MM.1S (cell line): ENCODE measurements around the gene SWSAP1.

Experiments used
- DNase-seq: peaks from one replicate; pipeline ENCODE4 v3.0.0-alpha.2; 2015
- H2AFZ ChIP-seq: fragments of 300-600 bp; sonication (generic); 2 replicates; pipeline ENCODE4 v1.6.0; 2016; ENCODE audit warnings: antibody characterized with exemption, low read length
- H3F3A ChIP-seq: fragments of 300-600 bp; sonication (generic); 2 replicates; pipeline ENCODE4 v1.6.1; 2016; ENCODE audit warnings: mild to moderate bottlenecking, antibody characterized with exemption, low read length, moderate library complexity, mixed read lengths; ENCODE audit not compliant: insufficient read depth
- H3K27ac ChIP-seq: fragments of 300-600 bp; sonication (generic); 2 replicates; pipeline ENCODE4 v1.5.1; 2016; ENCODE audit warnings: mild to moderate bottlenecking, low read length
- H3K27me3 ChIP-seq: fragments of 300-600 bp; sonication (generic); replicated peaks from 2 replicates; pipeline ENCODE4 v1.6.0; 2016; ENCODE audit warnings: low read length; ENCODE audit not compliant: insufficient read depth
- H3K36me3 ChIP-seq: fragments of 300-600 bp; sonication (generic); replicated peaks from 2 replicates; pipeline ENCODE4 v1.6.1; 2016; ENCODE audit warnings: mild to moderate bottlenecking, low read length, mixed read lengths; ENCODE audit not compliant: insufficient read depth
- H3K4me1 ChIP-seq: fragments of 300-600 bp; sonication (generic); 2 replicates; pipeline ENCODE4 v1.6.1; 2016; ENCODE audit warnings: low read length, mixed read lengths
- H3K4me2 ChIP-seq: fragments of 300-600 bp; sonication (generic); 2 replicates; pipeline ENCODE4 v1.6.0; 2016; ENCODE audit warnings: low read depth, low read length
- H3K4me3 ChIP-seq: fragments of 300-600 bp; sonication (generic); 2 replicates; pipeline ENCODE4 v1.5.1; 2016; ENCODE audit warnings: low read length, mixed read lengths
- H3K79me2 ChIP-seq: fragments of 300-600 bp; sonication (generic); 2 replicates; pipeline ENCODE4 v1.6.1; 2016; ENCODE audit warnings: mixed run types, low read length, mixed read lengths
- H3K9ac ChIP-seq: fragments of 300-600 bp; sonication (generic); 2 replicates; pipeline ENCODE4 v1.6.1; 2016; ENCODE audit warnings: low read length, mixed read lengths
- H3K9me2 ChIP-seq: fragments of 300-600 bp; sonication (generic); replicated peaks from 2 replicates; pipeline ENCODE4 v1.6.1; 2016; ENCODE audit warnings: mild to moderate bottlenecking, low read length, mixed read lengths; ENCODE audit not compliant: insufficient read depth
- H3K9me3 ChIP-seq: fragments of 300-600 bp; sonication (generic); replicated peaks from 2 replicates; pipeline ENCODE4 v1.6.1; 2016; ENCODE audit warnings: mild to moderate bottlenecking, low read length, mixed read lengths; ENCODE audit not compliant: insufficient read depth
- H4K20me1 ChIP-seq: fragments of 300-600 bp; sonication (generic); 2 replicates; pipeline ENCODE4 v1.6.1; 2016; ENCODE audit warnings: mild to moderate bottlenecking, low read length, moderate library complexity, mixed read lengths; ENCODE audit not compliant: insufficient read depth
- EZH2 ChIP-seq: fragments of 300-600 bp; sonication (generic); optimal IDR thresholded peaks from 2 replicates; pipeline ENCODE3; 2017; ENCODE audit warnings: low read depth, mild to moderate bottlenecking, antibody characterized with exemption, low read length, mixed read lengths
- EZH2phosphoT487 ChIP-seq: fragments of 300-600 bp; sonication (generic); IDR thresholded peaks from 2 replicates; pipeline ENCODE4 v1.6.1; 2018; ENCODE audit warnings: antibody characterized with exemption, low read length
- TF ChIP-seq, protein P1 (sequence below): fragments of 300-600 bp; sonication (generic); IDR thresholded peaks from 2 replicates; pipeline ENCODE4 v1.5.1; 2016; ENCODE audit warnings: antibody characterized with exemption, low read length, mixed read lengths

The SWSAP1 gene

DNA sequence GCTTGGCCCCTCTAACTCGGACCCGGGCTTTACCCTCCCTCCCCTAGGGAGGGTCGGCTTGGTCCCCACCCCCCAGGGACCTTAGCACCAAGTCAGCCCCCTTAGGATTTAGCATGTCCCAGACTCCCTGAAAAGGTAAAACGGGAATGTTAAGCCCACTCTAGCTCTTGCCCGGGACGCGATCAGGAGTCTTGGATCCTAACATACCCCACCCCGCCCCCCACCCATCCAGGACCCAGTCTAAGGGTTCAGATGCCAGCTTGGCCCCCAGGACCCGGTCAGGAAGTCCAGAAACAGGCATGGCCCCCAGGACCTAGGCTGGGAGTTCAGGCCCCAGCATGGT, 9.2 kb downstream of the SWSAP1 start:
- Histone ChIP-seq H3F3A (peaks cover 20% of the 10 kb centered on the region; the same call in 1 of the 2 replicates), H3K4me1 (peaks cover 17% of the 10 kb centered on the region), H3K4me3 (peak overlapping the region; percentile 28; the same call in 1 of the 2 replicates), H3K9me3 (no peaks in the 10 kb centered on the region), H3K9me2 (no peaks in the 10 kb centered on the region), H3K9ac (no peak overlapping the region), H3K36me3 (no peaks in the 10 kb centered on the region), H3K79me2 (peaks cover 4% of the 10 kb centered on the region; the same call in 1 of the 2 replicates), H4K20me1 (no peaks in the 10 kb centered on the region), H3K27me3 (peaks cover 26% of the 10 kb centered on the region), H3K27ac (no peak overlapping the region), H3K4me2 (peak overlapping the region; percentile 72; the same call in 1 of the 2 replicates), H2AFZ (peak overlapping the region; percentile 30; the same call in 1 of the 2 replicates)
- TF ChIP-seq, protein P1, sequence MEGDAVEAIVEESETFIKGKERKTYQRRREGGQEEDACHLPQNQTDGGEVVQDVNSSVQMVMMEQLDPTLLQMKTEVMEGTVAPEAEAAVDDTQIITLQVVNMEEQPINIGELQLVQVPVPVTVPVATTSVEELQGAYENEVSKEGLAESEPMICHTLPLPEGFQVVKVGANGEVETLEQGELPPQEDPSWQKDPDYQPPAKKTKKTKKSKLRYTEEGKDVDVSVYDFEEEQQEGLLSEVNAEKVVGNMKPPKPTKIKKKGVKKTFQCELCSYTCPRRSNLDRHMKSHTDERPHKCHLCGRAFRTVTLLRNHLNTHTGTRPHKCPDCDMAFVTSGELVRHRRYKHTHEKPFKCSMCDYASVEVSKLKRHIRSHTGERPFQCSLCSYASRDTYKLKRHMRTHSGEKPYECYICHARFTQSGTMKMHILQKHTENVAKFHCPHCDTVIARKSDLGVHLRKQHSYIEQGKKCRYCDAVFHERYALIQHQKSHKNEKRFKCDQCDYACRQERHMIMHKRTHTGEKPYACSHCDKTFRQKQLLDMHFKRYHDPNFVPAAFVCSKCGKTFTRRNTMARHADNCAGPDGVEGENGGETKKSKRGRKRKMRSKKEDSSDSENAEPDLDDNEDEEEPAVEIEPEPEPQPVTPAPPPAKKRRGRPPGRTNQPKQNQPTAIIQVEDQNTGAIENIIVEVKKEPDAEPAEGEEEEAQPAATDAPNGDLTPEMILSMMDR: no peak
- TF ChIP-seq EZH2: no peak
- no peak for TF ChIP-seq EZH2phosphoT487
- DNase-seq: no peak

DNA sequence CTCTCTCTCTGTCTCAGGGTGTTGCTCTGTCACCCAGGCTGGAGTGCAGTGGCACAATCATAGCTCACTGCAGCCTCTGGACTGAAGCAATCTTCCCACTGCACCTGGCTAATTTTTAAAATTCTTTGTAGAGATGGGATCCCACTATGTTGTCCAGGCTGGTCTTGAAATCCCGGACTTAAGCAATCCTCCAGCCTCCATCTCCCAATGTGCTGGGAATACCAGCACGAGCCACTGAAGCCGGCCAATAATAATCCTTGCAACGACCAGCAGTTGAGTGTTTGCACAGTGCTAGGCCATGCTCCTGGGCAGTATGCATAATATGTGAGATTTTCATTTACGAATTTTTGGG, 10.3 kb downstream of the SWSAP1 start:
- no peaks in the 10 kb centered on the region for H3K36me3 ChIP-seq
- no peak overlapping the region for H3K27ac ChIP-seq
- H3K4me3 ChIP-seq: no peak overlapping the region
- no peaks in the 10 kb centered on the region for H4K20me1 ChIP-seq
- H3K79me2 ChIP-seq: peaks cover 4% of the 10 kb centered on the region; the same call in 1 of the 2 replicates
- peaks cover 20% of the 10 kb centered on the region; the same call in 1 of the 2 replicates for H3F3A ChIP-seq
- no peak overlapping the region for H2AFZ ChIP-seq
- no peaks in the 10 kb centered on the region for H3K9me3 ChIP-seq
- H3K4me2 ChIP-seq: no peak overlapping the region
- H3K9ac ChIP-seq: no peak overlapping the region
- no peaks in the 10 kb centered on the region for H3K9me2 ChIP-seq
- H3K27me3 ChIP-seq: peaks cover 33% of the 10 kb centered on the region
- no peak for TF ChIP-seq EZH2phosphoT487
- no peak for TF ChIP-seq EZH2
- TF ChIP-seq, protein P1: no peak
- H3K4me1 ChIP-seq: peaks cover 17% of the 10 kb centered on the region
- DNase-seq: no peak

DNA sequence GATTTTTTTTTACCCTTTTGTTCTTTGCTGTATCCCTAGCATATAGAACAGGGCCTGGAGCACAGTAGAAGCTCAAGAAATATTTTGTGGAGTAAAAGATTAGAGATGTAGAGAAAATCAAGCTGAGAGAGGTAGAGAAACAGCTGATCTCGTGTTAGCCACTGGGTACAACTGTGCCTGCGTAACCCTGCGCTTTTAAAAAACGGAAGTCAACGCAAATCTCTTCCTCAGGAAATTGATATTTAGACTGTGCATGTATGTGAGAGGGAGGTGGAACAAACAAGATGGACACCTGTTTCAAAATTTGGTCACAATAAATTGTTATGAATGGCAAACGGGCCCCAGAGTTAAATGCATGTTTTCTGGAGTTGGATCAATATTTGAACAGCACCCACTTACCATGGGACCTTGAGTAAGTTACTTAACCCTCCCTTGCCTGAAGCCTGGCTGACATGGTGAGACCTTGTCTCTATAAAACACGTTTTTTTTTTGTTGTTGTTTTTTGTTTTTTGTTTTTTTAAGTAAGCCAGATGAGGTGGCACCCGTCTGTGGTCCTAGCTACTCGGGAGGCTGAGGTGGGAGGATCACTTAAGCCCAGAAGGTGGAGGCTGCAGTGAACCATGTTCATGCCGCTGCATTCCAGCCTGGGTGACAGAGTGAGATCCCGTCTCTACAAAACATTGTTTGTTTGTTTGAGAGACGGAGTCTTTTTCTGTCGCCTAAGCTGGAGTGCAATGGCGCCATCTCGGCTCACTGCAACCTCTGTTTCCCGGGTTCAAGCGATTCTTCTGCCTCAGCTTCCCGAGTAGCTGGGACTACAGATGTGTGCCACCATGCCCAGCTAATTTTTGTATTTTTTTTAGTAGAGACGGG, 12.9 kb downstream of the SWSAP1 start:
- Histone ChIP-seq H3K27ac (no peak overlapping the region), H3K27me3 (peaks cover 51% of the 10 kb centered on the region), H4K20me1 (no peaks in the 10 kb centered on the region), H3F3A (no peaks in the 10 kb centered on the region), H3K4me3 (no peak overlapping the region), H3K9me2 (no peaks in the 10 kb centered on the region), H3K4me1 (peaks cover 11% of the 10 kb centered on the region; the same call in 1 of the 2 replicates), H3K79me2 (no peaks in the 10 kb centered on the region), H3K9ac (no peak overlapping the region), H3K4me2 (no peak overlapping the region), H3K9me3 (no peaks in the 10 kb centered on the region), H3K36me3 (no peaks in the 10 kb centered on the region), H2AFZ (no peak overlapping the region)
- TF ChIP-seq, protein P1: no peak
- no peak for TF ChIP-seq EZH2phosphoT487
- TF ChIP-seq EZH2: no peak
- no peak for DNase-seq
